ENCODE data around the gene LRMDA. TPM values are rescaled to one million over a fixed set of nuclear protein-coding genes. Genes with fewer than 3 reads are reported as not detected.

Gene LRMDA
- total and polyA plus RNA-seq, 4 donors = 12.1 to 40.8 (median 21.6) TPM

GRCh38 chr10:76265441-76266113 is 834.2 kb downstream of the LRMDA start:
- no peaks in the 10 kb centered on the region for H3K27me3 ChIP-seq (ENCODE audit: control insufficient read depth in 3 of 3, insufficient read depth in 3 of 3, low read length in 2 of 3)
- no peak overlapping the region for H3K9ac ChIP-seq (ENCODE audit: insufficient read depth in 1 of 2, low read length in 2 of 2)
- H3K36me3 ChIP-seq (ENCODE audit: control insufficient read depth in 4 of 4, insufficient read depth in 4 of 4, low read length in 4 of 4) = no peaks in the 10 kb centered on the region
- peaks cover 0 to 3% (median 0%) of the 10 kb centered on the region in 4 donors for H3K9me3 ChIP-seq (ENCODE audit: control insufficient read depth in 4 of 4, insufficient read depth in 3 of 4, low read length in 3 of 4)
- DNase-seq = peak; percentile 34 to 88 (median 78)
- TF ChIP-seq, protein P1, sequence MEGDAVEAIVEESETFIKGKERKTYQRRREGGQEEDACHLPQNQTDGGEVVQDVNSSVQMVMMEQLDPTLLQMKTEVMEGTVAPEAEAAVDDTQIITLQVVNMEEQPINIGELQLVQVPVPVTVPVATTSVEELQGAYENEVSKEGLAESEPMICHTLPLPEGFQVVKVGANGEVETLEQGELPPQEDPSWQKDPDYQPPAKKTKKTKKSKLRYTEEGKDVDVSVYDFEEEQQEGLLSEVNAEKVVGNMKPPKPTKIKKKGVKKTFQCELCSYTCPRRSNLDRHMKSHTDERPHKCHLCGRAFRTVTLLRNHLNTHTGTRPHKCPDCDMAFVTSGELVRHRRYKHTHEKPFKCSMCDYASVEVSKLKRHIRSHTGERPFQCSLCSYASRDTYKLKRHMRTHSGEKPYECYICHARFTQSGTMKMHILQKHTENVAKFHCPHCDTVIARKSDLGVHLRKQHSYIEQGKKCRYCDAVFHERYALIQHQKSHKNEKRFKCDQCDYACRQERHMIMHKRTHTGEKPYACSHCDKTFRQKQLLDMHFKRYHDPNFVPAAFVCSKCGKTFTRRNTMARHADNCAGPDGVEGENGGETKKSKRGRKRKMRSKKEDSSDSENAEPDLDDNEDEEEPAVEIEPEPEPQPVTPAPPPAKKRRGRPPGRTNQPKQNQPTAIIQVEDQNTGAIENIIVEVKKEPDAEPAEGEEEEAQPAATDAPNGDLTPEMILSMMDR (IDR thresholded peaks at IDR 0.05; ENCODE audit: control extremely low read depth, extremely low read depth) = no peak
- no peak overlapping the region for H3K4me3 ChIP-seq
- 60 to 62% methylated on average over 4 of the region's 4 CpGs for WGBS, 2 donors
- H3K27ac ChIP-seq (ENCODE audit: low read depth in 1 of 2, low read length in 1 of 2) = no peak overlapping the region
- H3K4me1 ChIP-seq (ENCODE audit: control insufficient read depth in 5 of 5, insufficient read depth in 5 of 5, low read length in 5 of 5) = peaks cover 0 to 11% (median 4%) of the 10 kb centered on the region in 5 donors
- no peak for ATAC-seq (ENCODE audit: insufficient read depth, low FRiP score)

GRCh38 chr10:76268530-76268929 is 837.1 kb downstream of the LRMDA start:
- 59% methylated on average over 5 of the region's 5 CpGs for WGBS, 2 donors
- H3K9me3 ChIP-seq (ENCODE audit: control insufficient read depth in 4 of 4, insufficient read depth in 3 of 4, low read length in 3 of 4) = no peaks in the 10 kb centered on the region
- no peak overlapping the region for H3K4me3 ChIP-seq
- no peaks in the 10 kb centered on the region for H3K36me3 ChIP-seq (ENCODE audit: control insufficient read depth in 4 of 4, insufficient read depth in 4 of 4, low read length in 4 of 4)
- no peak overlapping the region for H3K27ac ChIP-seq (ENCODE audit: low read depth in 1 of 2, low read length in 1 of 2)
- TF ChIP-seq, protein P1 (IDR thresholded peaks at IDR 0.05; ENCODE audit: control extremely low read depth, extremely low read depth) = no peak
- H3K9ac ChIP-seq (ENCODE audit: insufficient read depth in 1 of 2, low read length in 2 of 2) = no peak overlapping the region
- H3K4me1 ChIP-seq (ENCODE audit: control insufficient read depth in 5 of 5, insufficient read depth in 5 of 5, low read length in 5 of 5) = peaks cover 0 to 11% (median 4%) of the 10 kb centered on the region in 5 donors
- DNase-seq (no peak), ATAC-seq (ENCODE audit: insufficient read depth, low FRiP score) (no peak)
- no peaks in the 10 kb centered on the region for H3K27me3 ChIP-seq (ENCODE audit: control insufficient read depth in 3 of 3, insufficient read depth in 3 of 3, low read length in 2 of 3)

DNA sequence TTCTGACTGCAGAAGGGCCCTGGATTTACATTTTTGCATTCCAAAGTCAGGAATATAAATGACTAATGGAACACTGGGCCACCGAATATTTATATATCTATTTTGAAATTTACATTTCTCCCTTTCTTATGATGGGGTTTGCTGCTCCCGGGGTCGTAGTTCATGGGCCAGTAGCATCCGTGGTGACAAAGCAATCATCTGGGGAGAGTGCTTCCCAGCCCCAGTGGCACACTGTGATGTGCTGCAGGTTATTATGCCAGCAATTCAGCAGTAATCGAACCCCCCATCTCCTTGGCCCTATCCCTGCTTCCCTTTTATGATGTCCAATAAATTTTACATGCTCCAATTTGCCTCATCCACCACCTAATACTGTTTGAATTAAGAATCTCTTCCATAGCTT is 837.5 kb downstream of the LRMDA start:
- Histone ChIP-seq H3K4me1 (ENCODE audit: control insufficient read depth in 5 of 5, insufficient read depth in 5 of 5, low read length in 5 of 5) (peaks cover 0 to 11% (median 4%) of the 10 kb centered on the region in 5 donors), H3K36me3 (ENCODE audit: control insufficient read depth in 4 of 4, insufficient read depth in 4 of 4, low read length in 4 of 4) (no peaks in the 10 kb centered on the region), H3K9me3 (ENCODE audit: control insufficient read depth in 4 of 4, insufficient read depth in 3 of 4, low read length in 3 of 4) (peaks cover 0 to 1% (median 0%) of the 10 kb centered on the region in 4 donors), H3K27ac (ENCODE audit: low read depth in 1 of 2, low read length in 1 of 2) (no peak overlapping the region), H3K4me3 (no peak overlapping the region), H3K27me3 (ENCODE audit: control insufficient read depth in 3 of 3, insufficient read depth in 3 of 3, low read length in 2 of 3) (no peaks in the 10 kb centered on the region), H3K9ac (ENCODE audit: insufficient read depth in 1 of 2, low read length in 2 of 2) (no peak overlapping the region)
- WGBS, 2 donors = 92 to 93% methylated on average over 5 of the region's 5 CpGs
- ATAC-seq (ENCODE audit: insufficient read depth, low FRiP score) (no peak), DNase-seq (no peak)
- TF ChIP-seq, protein P1 (IDR thresholded peaks at IDR 0.05; ENCODE audit: control extremely low read depth, extremely low read depth) = no peak

Measured in lung (tissue), 12 donors.